Measurements from ENCODE around the gene DPY19L3. TPM values are rescaled to one million over a fixed set of nuclear protein-coding genes. Genes with fewer than 3 reads are reported as not detected.

Gene DPY19L3
- total and polyA plus RNA-seq, 2 donors (not counting 1 experiment from before 2014, with no cell fraction given), result 14.0 to 40.0 TPM

DNA sequence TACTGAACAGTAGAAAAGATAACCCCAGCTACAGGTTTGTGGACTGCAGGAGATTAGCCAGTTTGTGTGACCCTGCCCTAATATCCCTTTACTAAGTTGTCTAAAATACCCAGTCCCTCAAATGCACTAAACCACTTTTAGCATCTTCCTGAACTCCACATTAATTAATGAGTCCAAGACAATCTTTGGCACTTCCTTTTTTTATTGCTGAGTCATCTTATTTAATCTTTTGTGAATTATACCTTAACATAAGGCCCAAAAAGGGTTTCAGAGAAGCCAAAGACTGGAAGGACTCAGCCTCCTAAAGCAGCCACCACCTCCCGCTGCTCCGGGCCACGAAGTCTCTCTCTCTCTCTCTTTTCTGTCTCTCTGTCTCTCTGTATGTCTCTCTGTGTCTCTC is 126.7 kb downstream of the DPY19L3 start:
- H3K4me2 ChIP-seq (replicated peaks; ENCODE audit: low read depth, low read length, poor library complexity, severe bottlenecking), result no peak overlapping the region
- no peaks in the 10 kb centered on the region for H3K27me3 ChIP-seq (replicated peaks in 1 of 4; ENCODE audit: control extremely low read depth in 1 of 4, control insufficient read depth in 3 of 4, insufficient read depth in 4 of 4, low read length in 3 of 4)
- H3K4me3 ChIP-seq (ENCODE audit: control extremely low read depth in 1 of 5, extremely low read depth in 1 of 5, insufficient read depth in 1 of 5, low read depth in 2 of 5, low read length in 4 of 5), result no peak overlapping the region
- Mint-ChIP-seq H3K27me3 (peaks cover 20% of the 10 kb centered on the region), H3K27ac (no peak overlapping the region), H3K4me1 (no peaks in the 10 kb centered on the region), H3K9me3 (ENCODE audit: insufficient read depth) (peaks cover 16% of the 10 kb centered on the region), H3K4me3 (no peak overlapping the region)
- DNase-seq (no peak), ATAC-seq (ENCODE audit: low read depth) (no peak)
- 41% methylated on average over 3 of the region's 3 CpGs for WGBS (ENCODE audit: insufficient coverage)
- H4K20me1 ChIP-seq (ENCODE audit: control insufficient read depth, insufficient read depth, low read length, poor library complexity, severe bottlenecking), result no peaks in the 10 kb centered on the region
- H3K79me2 ChIP-seq (ENCODE audit: control insufficient read depth, insufficient read depth, low read length), result no peaks in the 10 kb centered on the region
- H3K4me1 ChIP-seq (ENCODE audit: control insufficient read depth in 2 of 2, insufficient read depth in 2 of 2, low read length in 2 of 2), result no peaks in the 10 kb centered on the region
- no peak overlapping the region for H3K9ac ChIP-seq (ENCODE audit: low read length)
- intact Hi-C loops (cut with micrococcal nuclease), result no loop called here
- peaks cover 0 to 24% (median 15%) of the 10 kb centered on the region in 3 donors for H3K9me3 ChIP-seq (ENCODE audit: control extremely low read depth in 1 of 3, control insufficient read depth in 2 of 3, insufficient read depth in 1 of 3, low read length in 2 of 3)
- ChIA-PET CTCF (no interaction called here), POLR2A (no interaction called here)
- no peak for TF ChIP-seq EZH2 (IDR thresholded peaks at IDR 0.05; ENCODE audit: borderline replicate concordance, insufficient read depth, low read depth, low read length, poor library complexity, severe bottlenecking)
- TF ChIP-seq, protein P1, sequence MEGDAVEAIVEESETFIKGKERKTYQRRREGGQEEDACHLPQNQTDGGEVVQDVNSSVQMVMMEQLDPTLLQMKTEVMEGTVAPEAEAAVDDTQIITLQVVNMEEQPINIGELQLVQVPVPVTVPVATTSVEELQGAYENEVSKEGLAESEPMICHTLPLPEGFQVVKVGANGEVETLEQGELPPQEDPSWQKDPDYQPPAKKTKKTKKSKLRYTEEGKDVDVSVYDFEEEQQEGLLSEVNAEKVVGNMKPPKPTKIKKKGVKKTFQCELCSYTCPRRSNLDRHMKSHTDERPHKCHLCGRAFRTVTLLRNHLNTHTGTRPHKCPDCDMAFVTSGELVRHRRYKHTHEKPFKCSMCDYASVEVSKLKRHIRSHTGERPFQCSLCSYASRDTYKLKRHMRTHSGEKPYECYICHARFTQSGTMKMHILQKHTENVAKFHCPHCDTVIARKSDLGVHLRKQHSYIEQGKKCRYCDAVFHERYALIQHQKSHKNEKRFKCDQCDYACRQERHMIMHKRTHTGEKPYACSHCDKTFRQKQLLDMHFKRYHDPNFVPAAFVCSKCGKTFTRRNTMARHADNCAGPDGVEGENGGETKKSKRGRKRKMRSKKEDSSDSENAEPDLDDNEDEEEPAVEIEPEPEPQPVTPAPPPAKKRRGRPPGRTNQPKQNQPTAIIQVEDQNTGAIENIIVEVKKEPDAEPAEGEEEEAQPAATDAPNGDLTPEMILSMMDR (IDR thresholded peaks at IDR 0.05), result no peak
- H3K27ac ChIP-seq (ENCODE audit: low read length in 2 of 2), result no peak overlapping the region
- H2AFZ ChIP-seq (ENCODE audit: insufficient read depth, low read depth, low read length, poor library complexity, severe bottlenecking), result no peak overlapping the region
- H3K36me3 ChIP-seq (replicated peaks in 1 of 2; ENCODE audit: control extremely low read depth in 1 of 2, control insufficient read depth in 1 of 2, extremely low read depth in 1 of 2, insufficient read depth in 2 of 2, low read length in 1 of 2), result no peaks in the 10 kb centered on the region

Other genes starting within 250 kb of the DPY19L3 start
- gene ZNF507, start 60.2 kb upstream of the DPY19L3 start, total RNA-seq, result 38.6 and 40.5 TPM in 2 replicates
- gene ZNF507, start 60.2 kb upstream of the DPY19L3 start, polyA plus RNA-seq, result 13.6 and 13.9 TPM in 2 replicates
- gene PDCD5, start 175.4 kb downstream of the DPY19L3 start, total RNA-seq, result 39.5 and 43.2 TPM in 2 replicates
- 34.8 and 57.8 TPM in 2 replicates for gene PDCD5, start 175.4 kb downstream of the DPY19L3 start, polyA plus RNA-seq

Measured in B cell (primary cell).